SK-N-SH (cell line): ENCODE measurements around the gene PPARD. TPM values are rescaled to one million over a fixed set of nuclear protein-coding genes. Genes with fewer than 3 reads are reported as not detected.
"Not testable (repeated sequence)": the region's sequence is repeated elsewhere in the genome, so short reads cannot be mapped to it uniquely, and the experiment has no call there.

ENCODE experiments used
- CTCF ChIA-PET: fragments of 300-600, 350-600 bp; formaldehyde crosslinking; extraction: SDS; loops from one replicate; lab custom pipeline; 2021; lab: Yijun Ruan, JAX
- POLR2A ChIA-PET: fragments of 350-600 bp; sonication (Branson Sonifier 250); formaldehyde crosslinking; extraction: SDS; loops from one replicate; lab custom pipeline; 2020; ENCODE audit warnings: antibody characterized with exemption, inconsistent platforms; lab: Yijun Ruan, JAX
- DNase-seq: peaks from one replicate; pipeline ENCODE4 v3.0.0; 2012
- H2AFZ ChIP-seq: fragments of 200-600 bp; sonication (generic); 2 replicates; pipeline ENCODE4 v1.8.1; 2016; ENCODE audit warnings: antibody characterized with exemption, mild to moderate bottlenecking, low read depth
- H3F3A ChIP-seq: fragments of 200-600 bp; sonication (generic); replicated peaks from 2 replicates; pipeline ENCODE3; 2016; ENCODE audit warnings: antibody characterized with exemption, mild to moderate bottlenecking; ENCODE audit not compliant: insufficient read depth
- H3K27ac ChIP-seq, 2 experiments: fragments of 200-500 bp in 1 of 2; fragments of 200-600 bp in 1 of 2; sonication (Bioruptor generic) in 1 of 2; sonication (generic), shearing (Covaris generic) in 1 of 2; 2 replicates each; pipeline versions ENCODE4 v1.5.1 to v1.6.1; 2014 to 2016; ENCODE audit warnings: low read depth in 2 of 2, inconsistent platforms in 1 of 2, low read length in 1 of 2, mild to moderate bottlenecking in 1 of 2, mixed read lengths in 1 of 2
- H3K27me3 ChIP-seq: fragments of 200-600 bp; sonication (generic), shearing (Covaris generic); 2 replicates; pipeline ENCODE4 v1.6.1; 2016; ENCODE audit warnings: mixed run types; ENCODE audit not compliant: insufficient read depth
- H3K36me3 ChIP-seq, 2 experiments: fragments of 200-500 bp in 1 of 2; fragments of 200-600 bp in 1 of 2; sonication (Bioruptor generic) in 1 of 2; sonication (generic) in 1 of 2; replicated peaks in 1 of 2; 2 replicates each; pipeline versions ENCODE3 to v1.5.1; 2014 to 2016; ENCODE audit warnings: low read length in 1 of 2, mild to moderate bottlenecking in 1 of 2; ENCODE audit not compliant: insufficient read depth in 2 of 2, control insufficient read depth in 1 of 2
- H3K4me1 ChIP-seq, 2 experiments: fragments of 200-500 bp in 1 of 2; fragments of 200-600 bp in 1 of 2; sonication (Bioruptor generic) in 1 of 2; sonication (generic), shearing (Covaris generic) in 1 of 2; 2 replicates each; pipeline versions ENCODE4 v1.5.1 to v1.6.1; 2014 to 2016; ENCODE audit warnings: low read depth in 1 of 2, low read length in 1 of 2, mixed run types in 1 of 2; ENCODE audit not compliant: insufficient read depth in 2 of 2, control insufficient read depth in 1 of 2
- H3K4me2 ChIP-seq: fragments of 200-600 bp; sonication (generic), shearing (Covaris generic); 2 replicates; pipeline ENCODE4 v1.6.1; 2017; ENCODE audit warnings: mixed run types
- H3K4me3 ChIP-seq, 2 experiments: fragments of 200-500 bp in 1 of 2; fragments of 200-600 bp in 1 of 2; sonication (Bioruptor generic) in 1 of 2; sonication (generic), shearing (Covaris generic) in 1 of 2; 2 replicates each; pipeline versions ENCODE4 v1.5.1 to v1.8.1; 2014 to 2016; ENCODE audit warnings: low read depth in 2 of 2, inconsistent platforms in 1 of 2, low read length in 1 of 2, mild to moderate bottlenecking in 1 of 2, mixed read lengths in 1 of 2, moderate library complexity in 1 of 2
- H3K79me2 ChIP-seq: fragments of 200-600 bp; sonication (generic); 2 replicates; pipeline ENCODE4 v1.8.1; 2017; ENCODE audit warnings: mild to moderate bottlenecking; ENCODE audit not compliant: insufficient read depth
- H3K9ac ChIP-seq: fragments of 200-600 bp; sonication (generic); 2 replicates; pipeline ENCODE4 v1.6.1; 2017; ENCODE audit warnings: mixed run types
- H3K9me2 ChIP-seq: fragments of 200-600 bp; sonication (generic); 2 replicates; pipeline ENCODE4 v1.6.1; 2017; ENCODE audit warnings: mixed run types
- H3K9me3 ChIP-seq: fragments of 200-600 bp; sonication (generic); 2 replicates; pipeline ENCODE4 v1.6.1; 2017; ENCODE audit warnings: mixed run types, mild to moderate bottlenecking, moderate library complexity
- H4K20me1 ChIP-seq: fragments of 200-600 bp; sonication (generic); 2 replicates; pipeline ENCODE4 v1.6.1; 2017; ENCODE audit warnings: mild to moderate bottlenecking, mixed run types; ENCODE audit not compliant: insufficient read depth
- CHD2 ChIP-seq: fragments of 150-350 bp; IDR thresholded peaks from 2 replicates; pipeline ENCODE4 v1.6.1; 2018; ENCODE audit warnings: low read length; ENCODE audit not compliant: partially characterized antibody
- CTCF ChIP-seq: fragments of 200-600 bp; sonication (generic); IDR thresholded peaks from 2 replicates; pipeline ENCODE4 v1.6.1; 2017; ENCODE audit warnings: antibody characterized with exemption, mild to moderate bottlenecking, moderate library complexity
- ELF1 ChIP-seq: IDR thresholded peaks from 2 replicates; pipeline ENCODE4 v1.4.0; 2012
- FOSL2 ChIP-seq: IDR thresholded peaks from 2 replicates; pipeline ENCODE4 v1.4.0; 2012; ENCODE audit warnings: low read depth, mild to moderate bottlenecking, moderate library complexity, borderline replicate concordance
- FOXM1 ChIP-seq: IDR thresholded peaks from 2 replicates; pipeline ENCODE4 v1.4.0; 2012; ENCODE audit warnings: low read depth, mild to moderate bottlenecking
- GATA2 ChIP-seq: sonication (generic); formaldehyde crosslinking; IDR thresholded peaks from 2 replicates; pipeline ENCODE4 v1.5.0; 2020; ENCODE audit warnings: mild to moderate bottlenecking, missing genetic modification reagents
- IRF3 ChIP-seq: fragments of 150-350 bp; IDR thresholded peaks from 2 replicates; pipeline ENCODE4 v1.6.1; 2016; ENCODE audit warnings: mild to moderate bottlenecking, low read depth, low read length
- JUND ChIP-seq: IDR thresholded peaks from 2 replicates; pipeline ENCODE4 v1.4.0; 2012
- MAX ChIP-seq: IDR thresholded peaks from 2 replicates; pipeline ENCODE4 v1.4.0; 2012; ENCODE audit warnings: low read depth
- NFIC ChIP-seq: IDR thresholded peaks from 2 replicates; pipeline ENCODE4 v1.4.0; 2012; ENCODE audit warnings: borderline replicate concordance
- POLR2AphosphoS5 ChIP-seq: IDR thresholded peaks from 2 replicates; pipeline ENCODE4 v1.6.1; 2012; ENCODE audit warnings: low read depth, low read length
- REST ChIP-seq: IDR thresholded peaks from 2 replicates; pipeline ENCODE4 v1.6.1; 2012; ENCODE audit warnings: mild to moderate bottlenecking, low read depth, low read length, moderate library complexity
- RXRA ChIP-seq: IDR thresholded peaks from 2 replicates; pipeline ENCODE4 v1.4.0; 2012; ENCODE audit warnings: low read depth, mild to moderate bottlenecking, borderline replicate concordance
- TAF1 ChIP-seq: IDR thresholded peaks from 2 replicates; pipeline ENCODE4 v1.6.1; 2012; ENCODE audit warnings: low read depth, mild to moderate bottlenecking, low read length, moderate library complexity, borderline replicate concordance
- TCF12 ChIP-seq: IDR thresholded peaks from 2 replicates; pipeline ENCODE4 v1.4.0; 2012
- TEAD4 ChIP-seq: IDR thresholded peaks from 2 replicates; pipeline ENCODE4 v1.4.0; 2012; ENCODE audit warnings: mild to moderate bottlenecking, borderline replicate concordance; ENCODE audit not compliant: insufficient read depth
- USF2 ChIP-seq: fragments of 150-350 bp; IDR thresholded peaks from 2 replicates; pipeline ENCODE4 v1.6.1; 2017; ENCODE audit warnings: antibody characterized with exemption, low read length, low read depth, borderline replicate concordance
- ZBTB33 ChIP-seq: IDR thresholded peaks from 2 replicates; pipeline ENCODE4 v1.4.0; 2012; ENCODE audit warnings: low read depth, borderline replicate concordance
- WGBS: methylation state at CpG from one replicate; pipeline ENCODE4 v1.1.6; 2017; ENCODE audit warnings: low lambda C conversion rate; 5-methylcytosine and 5-hydroxymethylcytosine counted together
- polyA plus RNA-seq, 3 experiments: library from polyadenylated mRNA; depleted of rRNA; stranded (reverse); fragments of >200 nt; gene quantifications; 2 replicates each; pipeline ENCODE4 v1.2.3, GENCODE V29; 2012

The PPARD gene
- polyA plus RNA-seq, 1 of the 3 experiments (the other 2 are of a cell fraction) = 13.3 TPM

GRCh38 chr6:35432291-35432690, 89.9 kb downstream of the PPARD start:
- Histone ChIP-seq H3K4me2 (no peak overlapping the region), H2AFZ (no peak overlapping the region), H3K9ac (no peak overlapping the region), H4K20me1 (no peaks in the 10 kb centered on the region), H3K9me3 (peaks cover 11% of the 10 kb centered on the region; the same call in 1 of the 2 replicates), H3K27ac (no peak overlapping the region), H3K79me2 (no peaks in the 10 kb centered on the region), H3K4me1 (peaks cover 2 to 9% of the 10 kb centered on the region in 2 experiments; a peak in 2 of 4 replicates), H3K9me2 (no peaks in the 10 kb centered on the region), H3F3A (no peaks in the 10 kb centered on the region), H3K27me3 (no peaks in the 10 kb centered on the region), H3K4me3 (no peak overlapping the region), H3K36me3 (peaks cover 0 to 13% of the 10 kb centered on the region in 2 experiments)
- ChIA-PET CTCF (interaction anchor here (0.9 to 1.4 kb wide), 2 partner anchors 16 to 90 kb away, joined by 3 to 4 read pairs; partner anchors contain the start of gene PPARD), POLR2A (no interaction called here)
- WGBS = 81% methylated on average over 4 of the region's 4 CpGs
- DNase-seq = no peak
- TF ChIP-seq ZBTB33 = no peak
- TF ChIP-seq TCF12 = no peak
- no peak for TF ChIP-seq FOSL2
- TF ChIP-seq TEAD4 = no peak
- no peak for TF ChIP-seq REST
- no peak for TF ChIP-seq CTCF
- no peak for TF ChIP-seq FOXM1
- no peak for TF ChIP-seq USF2
- TF ChIP-seq IRF3 = no peak
- no peak for TF ChIP-seq JUND
- TF ChIP-seq ELF1 = no peak
- no peak for TF ChIP-seq TAF1
- TF ChIP-seq CHD2 = no peak
- TF ChIP-seq MAX = no peak
- TF ChIP-seq RXRA = no peak
- no peak for TF ChIP-seq POLR2AphosphoS5
- TF ChIP-seq GATA2 (CRISPR knock-in tag) = no peak
- TF ChIP-seq NFIC = no peak

- H3K4me3 ChIP-seq, H3K27me3 ChIP-seq, H3K4me1 ChIP-seq, H3K79me2 ChIP-seq, H3K9me2 ChIP-seq, H3K4me2 ChIP-seq, H2AFZ ChIP-seq, H3F3A ChIP-seq, POLR2A ChIA-PET, H3K9ac ChIP-seq, H4K20me1 ChIP-seq, H3K27ac ChIP-seq, DNase-seq: not testable (repeated sequence)
- WGBS = 63% methylated on average over 3 of the region's 3 CpGs
- H3K9me3 ChIP-seq = peaks cover 11% of the 10 kb centered on the region; the same call in 1 of the 2 replicates
- CTCF ChIA-PET = interaction anchor here (0.9 to 1.4 kb wide), 2 partner anchors 16 to 91 kb away, joined by 3 to 4 read pairs; partner anchors contain the start of gene PPARD
- H3K36me3 ChIP-seq = peaks cover 0 to 13% of the 10 kb centered on the region in 2 experiments
Observed at GRCh38 chr6:35432702-35433101, 90.3 kb downstream of the PPARD start.
